DMS53 treated with DMSO at 0.1 percent for 48 hours (cell line): ENCODE data around the gene SUPT3H.
"Not testable (repeated sequence)": the region's sequence is repeated elsewhere in the genome, so short reads cannot be mapped to it uniquely, and the experiment has no call there.

Source experiments
- DNase-seq: peaks from one replicate; lab custom pipeline; 2025; ENCODE audit not compliant: unreplicated experiment; lab: John Stamatoyannopoulos, UW

The SUPT3H gene

DNA sequence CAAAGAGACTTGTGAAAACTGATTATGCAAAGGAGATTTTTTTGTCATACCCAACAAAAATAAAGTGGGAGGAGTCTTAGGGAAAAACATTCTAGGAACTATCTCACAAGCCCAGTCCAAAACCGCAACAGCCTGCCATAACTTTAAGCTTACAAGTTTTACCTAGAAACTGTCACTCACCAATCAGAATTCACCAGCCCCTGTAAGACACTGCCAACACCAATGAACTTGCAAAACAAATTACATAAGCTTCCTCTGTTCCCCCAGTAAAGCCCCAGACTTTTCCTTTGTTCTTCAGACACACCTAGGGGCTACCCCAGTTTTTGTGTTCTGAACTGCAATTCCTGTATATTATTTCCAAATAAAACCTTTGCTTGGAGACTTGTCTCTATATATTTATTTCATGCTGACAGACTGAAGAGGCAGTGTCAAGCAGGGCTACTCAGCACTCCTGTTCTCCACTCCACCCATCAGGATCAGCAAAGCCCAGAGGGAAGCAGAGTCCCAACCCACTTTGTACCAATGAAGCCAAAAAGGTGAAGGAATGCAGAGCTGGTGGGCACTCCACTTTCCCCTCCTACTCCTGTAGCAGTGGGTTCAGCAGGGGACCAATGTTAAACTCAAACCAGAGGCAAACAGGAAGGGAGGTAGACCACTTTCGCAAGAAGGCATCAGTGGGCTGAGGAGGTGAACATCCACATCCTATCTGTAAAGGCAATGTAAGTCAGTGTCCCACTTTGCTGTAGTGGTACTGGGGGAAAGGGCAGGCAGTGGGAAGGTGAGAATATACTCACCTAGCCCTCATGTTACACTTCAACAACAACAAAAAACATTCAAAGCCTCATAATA, 192.1 kb downstream of the SUPT3H start:
- DNase-seq = no peak

DNA sequence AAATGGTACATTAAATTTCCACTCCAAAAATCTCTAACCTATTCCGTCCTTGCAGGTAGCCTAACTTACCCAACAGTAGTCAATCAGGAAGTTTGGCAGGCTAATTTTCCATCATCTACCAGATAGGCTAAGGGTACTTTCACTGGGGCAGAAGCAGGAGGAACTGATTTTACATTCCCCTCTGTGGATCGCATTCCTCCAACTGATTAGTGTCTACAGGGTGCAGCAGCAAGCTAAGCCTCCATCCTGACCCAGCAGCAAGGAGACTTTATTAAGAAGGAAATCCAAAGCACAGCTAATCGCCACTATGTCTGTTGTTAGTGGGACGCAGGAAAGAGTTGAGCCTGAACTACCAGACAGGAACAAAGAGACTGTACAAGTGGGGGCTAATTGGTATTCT, 192.8 kb downstream of the SUPT3H start:
- no peak for DNase-seq

DNA sequence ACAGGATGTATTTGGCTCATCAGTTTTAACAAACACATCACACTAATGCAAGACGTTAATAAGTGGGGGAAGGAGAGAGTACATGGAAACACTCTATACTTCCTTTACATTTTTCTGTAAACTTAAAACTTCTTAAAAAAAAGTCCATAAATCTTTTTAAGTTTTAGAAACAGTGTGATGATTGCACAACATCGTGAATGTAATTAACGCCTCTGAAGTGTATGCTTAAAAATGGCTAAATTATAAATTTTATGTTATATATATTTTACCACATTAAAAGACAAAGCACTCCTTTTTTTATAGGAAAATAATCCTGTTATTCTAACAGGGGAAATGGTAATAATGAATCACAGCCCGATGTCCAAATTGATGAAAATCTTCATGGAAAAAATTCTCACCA, 193.7 kb downstream of the SUPT3H start:
- no peak for DNase-seq

DNA sequence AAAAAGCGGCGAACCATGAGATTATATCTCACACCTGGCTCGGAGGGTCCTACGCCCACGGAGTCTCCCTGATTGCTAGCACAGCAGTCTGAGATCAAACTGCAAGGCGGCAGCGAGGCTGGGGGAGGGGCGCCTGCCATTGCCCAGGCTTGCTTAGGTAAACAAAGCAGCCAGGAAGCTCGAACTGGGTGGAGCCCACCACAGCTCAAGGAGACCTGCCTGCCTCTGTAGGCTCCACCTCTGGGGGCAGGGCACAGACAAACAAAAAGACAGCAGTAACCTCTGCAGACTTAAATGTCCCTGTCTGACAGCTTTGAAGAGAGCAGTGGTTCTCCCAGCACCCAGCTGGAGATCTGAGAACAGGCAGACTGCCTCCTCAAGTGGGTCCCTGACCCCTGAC, 201.4 kb downstream of the SUPT3H start:
- not testable (repeated sequence) for DNase-seq

DNA sequence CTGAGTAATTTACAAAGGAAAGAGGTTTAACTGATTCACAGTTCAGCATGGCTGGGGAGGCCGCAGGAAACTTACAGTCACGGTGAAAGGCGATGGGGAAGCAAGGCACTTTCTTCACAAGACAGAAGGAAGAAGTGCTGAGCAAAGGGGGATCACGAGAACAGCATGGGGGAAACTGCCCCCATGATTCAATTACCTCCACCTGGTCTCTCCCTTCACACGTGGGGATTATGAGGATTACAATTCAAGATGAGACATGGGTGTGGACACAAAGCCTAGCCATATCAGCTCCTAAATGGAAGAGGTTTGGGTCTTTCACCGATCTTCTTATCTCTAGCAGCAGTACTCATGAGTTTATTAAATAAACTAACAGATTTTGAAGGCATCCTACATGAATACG, 202.5 kb downstream of the SUPT3H start:
- no peak for DNase-seq

DNA sequence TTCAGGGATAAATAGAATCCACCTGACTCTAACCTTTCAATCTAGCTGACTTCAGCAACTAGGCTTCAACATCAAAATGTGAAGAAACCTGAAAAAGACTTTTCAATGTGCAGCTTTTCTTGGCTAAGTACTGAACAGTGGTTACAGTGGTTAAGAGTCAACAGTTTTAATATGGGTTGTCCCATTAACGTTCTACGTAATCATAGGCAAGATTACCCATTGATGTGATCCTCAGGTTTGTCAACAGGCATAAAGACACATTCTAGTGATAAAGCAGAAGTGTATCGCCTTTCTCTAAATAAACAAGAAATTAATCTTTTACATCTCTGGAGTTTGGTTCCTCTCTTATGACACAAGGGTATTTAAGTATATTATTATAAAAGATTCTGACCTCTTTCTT, 203.7 kb downstream of the SUPT3H start:
- no peak for DNase-seq

DNA sequence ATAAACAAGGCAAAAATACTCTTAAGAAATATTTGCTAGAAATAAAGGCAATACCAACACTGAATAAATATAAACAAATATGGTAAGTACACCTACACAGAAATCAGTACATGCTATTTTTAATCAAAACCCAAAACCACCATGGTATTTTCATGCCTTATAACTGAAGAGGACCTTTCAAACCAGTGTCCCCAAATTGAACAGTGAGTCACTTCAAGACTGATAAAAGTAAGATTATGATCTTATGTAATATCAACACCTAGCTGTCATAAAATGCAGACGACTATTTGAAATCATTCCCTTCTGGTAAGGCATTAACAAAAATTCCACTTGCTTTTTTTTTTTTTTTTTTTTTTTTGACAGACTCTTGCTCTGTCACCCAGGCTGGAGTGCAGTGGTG, 206.4 kb downstream of the SUPT3H start:
- DNase-seq = no peak

DNA sequence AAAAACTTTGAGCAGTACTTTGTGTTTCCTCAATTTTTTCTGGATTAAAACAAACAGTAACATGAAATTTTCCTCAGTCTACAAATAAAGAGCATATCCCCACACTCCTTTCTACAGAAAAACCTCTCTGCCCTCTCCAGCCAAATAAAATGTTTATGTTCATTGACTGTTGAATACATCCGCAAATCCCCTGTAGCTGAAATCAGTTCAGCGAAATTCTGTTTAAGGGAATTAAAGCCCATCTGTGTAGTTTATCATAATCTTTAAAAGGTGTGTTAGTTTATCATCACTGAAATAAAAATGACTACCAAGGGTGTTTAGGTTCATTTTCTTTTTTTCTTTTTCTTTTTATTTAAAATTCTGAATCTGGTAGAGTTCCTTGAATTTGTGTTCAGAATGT, 207.4 kb downstream of the SUPT3H start:
- no peak for DNase-seq

DNA sequence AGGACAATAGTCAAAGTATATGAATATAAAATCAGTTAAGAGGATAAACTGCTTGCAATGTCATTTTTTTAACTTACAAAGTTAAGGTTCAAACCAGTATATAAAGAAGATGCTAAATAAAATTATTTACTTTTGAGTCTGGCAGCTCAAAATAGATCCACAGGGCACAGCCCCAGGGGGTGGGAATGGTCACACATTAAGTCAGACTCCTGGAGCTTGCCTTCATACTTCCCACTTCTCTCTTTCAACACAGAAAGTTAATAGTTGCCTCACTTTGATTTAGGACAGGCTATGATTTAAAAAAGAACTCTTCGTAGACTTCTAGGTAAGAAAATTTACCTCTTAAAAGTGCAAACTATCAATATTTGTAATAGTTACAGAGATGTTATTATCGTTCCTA, 207.9 kb downstream of the SUPT3H start:
- DNase-seq = no peak

DNA sequence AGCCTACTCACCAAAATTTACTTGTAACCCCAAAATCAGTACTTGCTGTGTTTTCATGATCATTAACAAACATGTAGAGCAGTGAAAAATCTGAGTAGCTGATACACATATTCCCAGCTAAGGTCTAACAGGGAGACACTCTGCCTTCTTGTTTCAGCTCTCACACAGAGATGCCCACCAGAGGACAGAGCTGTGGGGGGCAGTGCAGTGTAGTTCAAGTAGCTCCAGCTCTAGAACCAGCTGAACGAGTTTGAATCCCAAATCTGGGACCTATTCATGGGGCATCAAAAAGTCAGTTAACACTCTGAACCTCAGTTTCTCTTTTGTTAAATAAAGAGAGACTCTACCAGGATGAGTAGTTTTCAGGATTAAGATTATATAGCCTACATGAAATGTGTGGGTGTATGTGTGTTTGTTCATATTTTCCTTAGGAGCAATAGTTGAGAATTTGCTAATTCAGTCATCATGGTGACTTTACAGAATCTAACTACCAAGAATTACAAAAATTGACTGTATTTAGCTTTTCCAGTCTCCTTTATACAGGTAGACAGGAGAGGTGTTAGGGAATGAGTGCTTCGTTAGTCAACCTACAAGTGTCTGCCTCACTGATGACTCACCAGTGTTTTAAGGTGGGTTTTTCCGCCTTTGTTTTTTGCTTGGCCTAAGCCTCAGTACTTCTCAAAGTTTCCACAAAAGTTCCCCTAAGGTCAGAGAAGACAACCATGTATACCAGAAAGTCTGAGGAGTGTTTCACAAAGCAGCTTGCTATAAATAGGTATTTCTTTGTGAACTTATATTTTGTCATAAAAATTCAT, 213.6 kb downstream of the SUPT3H start:
- DNase-seq = no peak

DNA sequence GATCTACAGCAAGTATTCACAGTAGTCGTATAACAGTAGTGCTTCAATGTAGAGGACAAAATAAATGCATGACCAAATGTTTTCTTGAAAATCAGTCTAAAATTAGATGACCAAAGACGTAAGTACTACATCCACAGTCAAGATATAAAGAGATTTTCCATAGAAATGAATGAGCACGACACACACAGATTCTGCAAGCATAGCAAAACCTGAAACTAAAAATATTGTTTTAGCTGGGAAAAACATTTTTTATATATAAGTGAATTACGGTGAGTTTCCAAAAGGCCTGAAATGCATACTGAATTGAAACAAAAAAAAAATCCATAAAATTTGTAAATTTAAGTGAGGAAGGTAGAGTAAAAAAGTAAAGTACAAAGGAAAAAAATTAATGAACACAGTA, 217.4 kb downstream of the SUPT3H start:
- DNase-seq = no peak

DNA sequence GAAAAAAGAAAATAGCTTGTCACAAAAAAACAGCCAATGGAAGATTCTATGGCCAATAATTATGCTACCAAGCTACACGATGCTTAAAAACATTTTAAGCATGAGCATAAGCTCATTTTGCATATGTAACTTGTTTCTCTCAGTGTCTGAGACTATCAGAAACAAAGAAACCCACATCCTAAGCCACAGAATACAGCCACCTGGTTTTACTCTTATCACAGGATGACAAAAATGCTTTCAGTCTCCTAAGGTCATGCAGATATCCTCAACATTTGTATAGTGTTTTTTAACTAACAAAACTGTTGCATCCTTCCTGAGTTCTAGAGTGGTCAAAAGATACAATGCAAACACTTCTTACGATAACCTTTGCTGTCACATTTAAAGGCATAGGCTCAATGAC, 221.7 kb downstream of the SUPT3H start:
- no peak for DNase-seq

DNA sequence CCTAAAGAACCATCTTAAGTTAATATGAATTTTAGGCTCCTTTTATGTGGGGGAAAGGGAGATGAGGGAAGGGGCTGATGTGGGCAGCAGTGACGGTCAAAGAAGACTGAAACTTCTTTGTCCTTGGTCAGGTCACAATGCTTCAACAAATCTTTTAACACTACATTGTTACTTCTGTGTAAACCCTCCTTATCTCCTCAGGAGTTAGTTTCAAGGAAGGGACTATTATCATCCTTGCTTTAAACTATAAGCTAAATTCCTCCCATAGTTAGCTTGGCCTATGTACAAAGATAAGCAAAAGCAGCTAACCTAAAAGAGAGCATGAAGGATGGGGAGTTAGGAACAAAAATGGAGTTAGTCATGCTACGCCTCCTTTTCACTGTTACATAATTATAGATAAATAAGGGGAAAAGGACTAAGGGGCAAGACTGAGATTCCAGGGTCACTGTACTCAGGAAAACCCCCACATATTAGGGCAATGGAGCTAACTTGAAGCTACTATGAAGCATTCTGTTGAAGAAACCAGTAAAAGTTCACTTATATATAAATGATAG, 222.3 kb downstream of the SUPT3H start:
- DNase-seq = no peak

DNA sequence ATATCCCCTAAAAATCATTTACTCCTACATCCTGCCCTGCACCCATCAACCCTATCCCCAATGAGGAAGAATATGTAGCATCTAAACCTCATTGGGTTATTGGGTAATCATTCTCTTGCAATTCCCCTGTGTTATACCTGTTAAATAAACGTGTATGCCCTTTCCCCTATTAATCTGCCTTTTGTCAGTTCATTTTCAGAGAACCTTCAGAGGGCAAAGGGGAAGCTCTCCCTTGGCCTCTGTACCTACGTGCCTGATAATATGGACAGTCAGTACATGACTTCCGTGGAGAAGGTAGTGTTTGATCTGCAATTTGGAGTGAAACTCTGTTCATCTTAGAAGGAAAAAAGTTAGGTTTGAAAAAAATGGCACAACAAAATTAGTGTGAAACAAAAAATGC, 223.1 kb downstream of the SUPT3H start:
- no peak for DNase-seq

DNA sequence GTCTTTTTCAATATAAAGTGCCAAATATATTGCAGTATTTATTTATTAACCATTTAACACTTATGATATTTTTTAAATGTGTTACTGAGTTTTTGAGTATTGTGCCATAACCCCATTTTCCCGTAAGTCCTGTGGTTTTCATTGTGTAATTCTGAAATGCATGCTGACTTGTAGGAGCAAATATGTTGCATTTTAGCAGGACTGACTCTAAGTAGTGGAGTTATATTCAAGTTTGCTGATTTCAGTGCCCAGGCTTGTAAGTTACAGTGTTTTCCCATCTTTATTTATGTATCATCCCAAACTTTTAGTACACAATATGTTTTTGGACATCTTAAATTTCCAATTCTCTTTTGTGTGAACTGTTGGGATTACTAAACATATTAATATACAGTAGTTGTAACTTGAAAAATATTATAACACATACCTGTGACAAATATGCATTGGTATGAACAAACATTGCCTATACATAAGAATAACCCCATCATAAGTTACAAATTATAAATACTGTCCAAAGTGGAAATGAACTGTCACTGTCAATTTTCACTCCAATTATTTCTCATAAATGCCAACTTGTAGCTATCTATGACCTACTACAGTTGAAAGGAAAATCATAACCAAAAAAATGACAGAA, 228.9 kb downstream of the SUPT3H start:
- DNase-seq = no peak

DNA sequence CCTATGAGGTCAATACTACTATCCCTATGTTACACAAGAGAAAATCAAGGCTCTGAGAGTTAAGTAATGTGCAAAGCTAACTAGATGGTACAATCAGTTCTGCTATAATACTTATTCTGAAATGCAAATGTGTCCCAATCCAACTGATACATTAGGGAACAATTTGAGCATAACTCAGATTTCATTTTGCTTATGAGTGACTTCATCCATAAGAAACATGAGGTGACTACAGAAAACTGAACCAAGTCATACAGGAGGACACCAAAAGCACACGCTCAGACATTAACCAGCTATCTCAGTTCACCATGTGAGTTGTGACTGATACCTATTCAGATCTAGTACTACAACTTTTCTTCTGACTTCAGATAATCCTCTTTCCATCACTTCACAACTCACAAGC, 229.5 kb downstream of the SUPT3H start:
- DNase-seq = no peak

DNA sequence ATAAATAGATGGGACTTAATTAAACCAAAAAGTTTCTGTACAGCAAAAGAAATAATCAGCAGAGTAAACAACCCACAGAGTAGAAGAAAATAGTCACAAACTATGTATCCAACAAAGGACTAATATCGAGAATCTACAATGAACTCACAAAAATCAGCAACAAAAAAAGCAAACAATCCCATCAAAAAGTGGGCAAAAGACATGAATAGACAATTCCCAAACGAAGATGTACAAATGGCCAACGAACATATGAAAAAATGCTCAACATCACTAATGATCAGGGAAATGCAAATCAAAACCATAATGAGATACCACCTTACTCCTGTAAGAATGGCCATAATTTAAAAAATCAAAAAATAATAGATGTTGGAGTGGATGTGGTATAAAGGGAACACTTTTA, 232.1 kb downstream of the SUPT3H start:
- DNase-seq = not testable (repeated sequence)

DNA sequence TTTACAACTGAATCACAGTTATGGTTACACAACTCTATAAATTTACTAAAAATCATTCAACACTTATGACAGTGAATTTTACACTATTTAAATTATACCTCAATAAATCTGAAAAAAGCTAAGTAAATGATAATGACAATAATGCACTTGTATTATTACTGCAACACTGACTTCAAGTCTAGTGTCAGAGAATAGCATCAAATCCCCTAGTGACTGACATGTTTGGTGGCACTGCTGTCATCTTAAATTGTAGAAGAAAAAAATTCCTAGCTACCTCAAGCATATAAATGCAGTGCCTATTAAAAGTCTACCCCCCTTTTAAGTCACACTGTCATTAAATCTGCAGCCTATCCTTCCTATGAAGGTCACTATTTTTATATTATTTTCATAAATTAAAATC, 239.0 kb downstream of the SUPT3H start:
- DNase-seq = no peak

DNA sequence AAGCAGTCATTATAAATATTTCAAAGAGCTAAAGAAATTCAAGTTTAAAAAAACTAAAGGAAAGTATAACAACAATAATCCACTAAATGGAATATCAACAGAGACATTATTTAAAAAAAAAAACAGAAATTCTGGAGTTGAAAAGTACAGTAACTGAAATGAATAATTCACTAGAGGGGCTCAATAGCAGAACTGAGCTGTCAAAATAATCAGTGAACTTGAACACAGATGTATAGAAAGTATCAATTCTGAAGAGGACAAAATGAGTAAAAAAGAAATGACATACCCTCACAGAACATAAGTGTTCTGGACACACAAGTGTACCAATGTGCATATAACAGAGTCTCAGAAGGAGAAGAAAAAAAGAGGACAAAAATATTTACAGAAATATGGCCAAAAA, 241.2 kb downstream of the SUPT3H start:
- DNase-seq = no peak

DNA sequence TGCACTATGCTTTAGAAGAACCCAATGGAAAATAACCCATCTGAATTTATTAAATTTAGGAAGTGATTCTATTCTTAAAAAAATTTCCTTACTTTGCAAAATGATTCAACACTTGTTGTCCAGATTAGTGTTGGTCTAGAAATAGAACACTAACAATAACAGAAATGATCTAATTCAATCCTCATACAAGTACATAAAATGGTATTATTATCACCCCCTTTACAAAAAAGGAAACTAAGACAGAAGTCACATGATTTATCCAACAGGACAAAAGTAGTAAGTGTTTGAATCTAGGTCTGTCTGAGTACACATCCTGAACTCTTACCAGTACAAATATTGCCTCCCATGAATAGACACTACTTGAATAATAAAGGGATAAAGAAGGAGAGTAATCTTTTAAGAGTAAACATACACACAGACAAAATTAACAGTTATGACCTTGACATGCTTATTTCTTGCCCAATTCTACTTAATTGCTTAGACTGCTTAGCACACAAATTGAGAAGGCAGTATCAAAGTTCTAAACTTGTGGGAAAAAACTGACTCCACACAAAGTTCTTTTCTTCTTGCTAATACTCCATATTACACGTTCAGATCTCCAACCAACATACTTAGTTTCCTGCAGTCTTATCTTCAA, 245.0 kb downstream of the SUPT3H start:
- DNase-seq = no peak

DNA sequence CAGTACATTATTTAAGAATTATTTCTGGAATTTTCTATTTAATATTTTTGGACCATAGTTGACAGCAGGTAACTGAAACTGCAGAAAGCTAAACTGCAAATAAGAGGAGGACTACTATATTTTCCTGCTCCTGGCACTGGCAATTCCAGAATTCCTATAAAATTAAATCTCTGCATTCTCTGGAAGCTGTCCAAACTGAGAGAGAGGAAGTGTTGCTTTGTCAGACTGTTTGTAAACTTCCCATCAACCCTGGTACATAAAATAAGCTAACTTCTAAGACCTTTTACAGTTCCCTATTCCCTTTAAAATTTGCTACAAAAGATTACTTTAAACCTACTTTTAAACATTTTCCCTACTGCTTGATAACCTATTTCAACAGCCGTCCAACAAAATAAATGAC, 245.7 kb downstream of the SUPT3H start:
- DNase-seq = no peak
